NCI-H128 (cell line): Measurements from ENCODE around the gene CD207.
A peak's percentile ranks its signal among the peaks of the same experiment; 100 is the strongest.

ENCODE experiments used
- DNase-seq: peaks from one replicate; lab custom pipeline; 2025; ENCODE audit not compliant: unreplicated experiment; lab: John Stamatoyannopoulos, UW

Gene CD207

DNA sequence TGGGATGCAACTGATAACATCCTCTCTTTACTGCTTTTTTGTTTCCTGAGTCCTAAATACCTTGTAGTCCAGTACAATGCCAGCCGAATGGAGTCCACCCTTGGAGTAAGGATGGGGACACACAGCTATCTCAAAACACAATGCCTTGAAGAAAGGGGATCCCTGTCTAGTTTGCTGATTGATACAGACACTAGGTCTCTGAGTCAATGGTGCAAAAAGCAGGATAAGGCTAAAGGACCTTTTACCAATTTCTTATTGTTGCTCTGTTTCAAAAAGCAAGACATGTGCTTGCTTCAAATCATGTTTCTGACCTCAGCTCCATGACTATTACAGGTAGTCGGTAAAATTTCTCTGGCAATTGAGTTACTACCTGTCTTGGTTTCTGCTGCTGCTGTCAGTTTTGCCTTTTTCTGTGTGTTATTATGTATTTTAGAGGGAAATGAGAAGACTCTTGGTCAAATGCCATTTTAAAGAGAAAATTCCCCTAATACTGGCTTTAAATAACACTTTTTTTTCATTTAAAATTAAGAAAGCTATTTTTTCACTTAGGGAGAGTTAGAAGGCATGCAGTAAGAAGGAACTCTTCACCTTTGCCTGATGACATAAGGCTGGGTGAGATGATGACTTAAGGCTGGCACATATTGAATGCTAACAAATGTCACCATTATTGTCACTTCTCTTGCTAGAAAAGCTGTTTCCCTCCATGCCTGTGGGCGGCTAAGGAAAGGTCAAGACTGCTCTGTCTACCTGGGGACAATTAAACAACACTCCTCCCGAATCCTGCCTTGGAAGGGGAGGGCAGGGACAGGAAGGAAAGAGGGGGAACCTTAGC lies 40.2 kb downstream of the CD207 start:
- no peak for DNase-seq

DNA sequence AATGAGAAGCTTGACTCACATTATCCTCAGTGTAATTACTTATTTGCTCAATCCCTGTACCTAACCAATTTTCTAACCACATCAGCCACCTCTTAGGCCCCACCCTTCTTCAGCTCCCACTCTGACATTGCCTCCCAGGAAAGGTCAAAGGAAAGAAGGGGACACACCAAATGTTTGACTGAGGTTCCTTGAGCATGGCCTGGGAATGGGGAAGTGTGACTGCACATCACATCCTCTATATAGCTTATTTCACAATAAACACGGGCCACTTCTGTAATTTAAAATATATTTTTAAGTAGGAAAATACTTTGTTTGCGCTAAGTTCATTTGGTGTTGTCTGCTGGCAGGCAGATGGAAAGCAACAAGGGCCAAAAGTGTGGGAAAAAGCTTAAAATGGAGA lies 42.2 kb downstream of the CD207 start:
- DNase-seq, result no peak

DNA sequence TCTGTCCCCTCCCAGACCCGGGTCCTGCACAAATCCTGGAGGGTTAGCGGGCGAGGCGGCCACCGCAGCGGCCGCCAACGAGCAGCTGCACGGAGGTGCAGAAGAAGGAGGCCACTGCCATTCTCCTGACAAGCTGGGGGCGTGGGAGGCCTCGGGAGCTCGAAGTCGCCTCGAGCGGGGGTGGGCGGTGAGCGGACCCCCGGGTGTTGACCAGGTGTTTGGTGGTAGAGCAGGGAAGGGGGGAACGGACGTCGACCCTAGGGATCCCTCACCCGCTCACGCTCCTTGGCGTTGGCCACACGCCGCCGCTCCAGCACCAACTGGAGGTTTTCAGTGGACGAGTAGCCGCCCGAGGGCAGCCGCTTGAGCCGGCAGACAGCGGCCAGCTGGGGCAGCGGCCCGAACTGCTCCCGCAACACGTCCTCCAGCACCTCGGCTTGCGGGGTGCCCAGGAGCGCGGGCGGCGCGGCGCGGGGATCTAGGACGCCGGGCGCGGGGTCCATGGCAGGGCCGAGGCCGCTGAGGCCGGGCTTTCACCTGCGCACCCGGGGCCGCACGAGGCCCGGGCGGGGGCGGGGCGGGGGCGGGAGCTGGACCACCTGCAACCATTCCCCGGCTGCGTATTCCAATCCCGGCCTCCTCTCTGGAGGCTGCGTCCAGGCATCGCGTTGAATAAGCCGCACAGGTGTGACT lies 45.3 kb downstream of the CD207 start, which contains the start of gene FIGLA:
Gene FIGLA (minus strand): TSS at position 508 of the 693 bp plus-strand sequence. CDS start 5 bp downstream, at position 503.
- no peak for DNase-seq

DNA sequence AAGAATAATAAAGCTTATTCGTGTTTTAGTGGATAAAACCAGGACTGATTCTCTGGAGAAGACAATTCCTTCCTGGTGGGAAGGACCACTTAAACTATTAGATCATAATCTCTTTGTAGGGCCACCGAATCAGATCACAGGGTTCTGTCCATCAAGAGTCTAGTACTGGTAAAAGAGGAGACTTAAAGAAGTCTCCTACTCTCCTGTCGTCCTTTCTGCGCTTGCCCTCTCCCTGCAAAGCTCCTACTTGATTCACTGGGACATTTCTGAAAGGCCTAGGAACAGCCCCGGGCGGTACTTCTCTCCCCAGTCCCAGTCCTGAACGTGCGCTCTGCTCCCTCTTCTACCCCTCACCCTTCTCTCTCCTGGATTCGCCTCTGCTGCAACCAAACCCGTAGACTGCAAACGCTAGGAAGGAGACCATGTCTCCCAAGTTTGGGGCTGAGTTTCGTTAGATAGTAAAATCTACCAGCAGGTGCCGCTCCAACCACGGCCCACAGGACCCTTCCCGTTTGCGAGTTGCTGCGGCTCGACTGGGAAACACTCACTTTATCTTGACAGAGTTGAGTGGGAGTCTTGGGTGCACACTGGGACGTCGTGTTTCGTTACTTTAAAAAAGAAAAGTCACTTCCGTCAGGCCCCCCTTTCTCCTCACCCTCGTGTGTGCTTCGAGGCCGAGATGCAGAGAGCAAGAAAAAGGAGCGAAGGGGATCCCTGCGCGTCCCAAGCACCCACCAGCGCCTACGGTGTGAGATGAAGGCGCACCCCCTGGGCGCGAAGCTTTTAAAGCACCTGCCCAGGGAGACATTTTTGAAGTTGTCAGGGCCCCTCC lies 46.1 kb downstream of the CD207 start:
- peak; percentile 45 for DNase-seq

DNA sequence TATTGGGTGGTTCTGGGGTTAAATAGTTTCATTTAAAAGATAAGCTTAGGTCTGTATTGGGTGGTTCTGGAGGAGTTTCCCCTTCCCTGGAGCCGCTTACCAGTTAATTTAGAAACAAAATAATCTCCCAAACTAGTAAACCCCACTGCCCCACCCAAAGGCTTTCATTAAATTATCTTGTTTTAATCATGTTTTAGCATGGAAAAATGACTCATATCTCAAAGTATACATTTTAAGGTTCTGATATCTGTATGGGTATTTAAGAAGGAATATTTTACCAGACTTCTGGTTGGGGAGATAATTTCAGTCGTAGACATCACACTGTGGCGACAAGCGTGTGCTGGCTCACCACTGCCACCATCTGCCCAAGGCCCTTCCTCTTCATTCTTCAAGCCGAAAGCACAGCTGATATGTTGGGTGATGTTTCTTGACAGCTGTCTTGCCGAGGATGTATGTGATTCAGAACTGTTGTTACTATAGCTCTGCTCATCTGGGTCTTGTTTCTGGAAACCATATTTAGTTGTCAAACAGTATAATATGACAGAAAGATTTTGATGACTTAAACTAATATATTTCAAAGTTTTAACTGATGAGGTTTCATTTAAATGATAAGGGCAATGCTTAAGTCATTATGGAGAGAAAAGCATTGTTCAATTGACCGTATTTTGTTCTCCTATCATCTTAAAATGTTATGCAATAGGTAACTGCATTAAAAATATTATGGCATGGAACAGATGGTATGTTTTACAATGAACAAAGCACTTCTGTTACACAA lies 50.3 kb downstream of the CD207 start:
- DNase-seq, result no peak

DNA sequence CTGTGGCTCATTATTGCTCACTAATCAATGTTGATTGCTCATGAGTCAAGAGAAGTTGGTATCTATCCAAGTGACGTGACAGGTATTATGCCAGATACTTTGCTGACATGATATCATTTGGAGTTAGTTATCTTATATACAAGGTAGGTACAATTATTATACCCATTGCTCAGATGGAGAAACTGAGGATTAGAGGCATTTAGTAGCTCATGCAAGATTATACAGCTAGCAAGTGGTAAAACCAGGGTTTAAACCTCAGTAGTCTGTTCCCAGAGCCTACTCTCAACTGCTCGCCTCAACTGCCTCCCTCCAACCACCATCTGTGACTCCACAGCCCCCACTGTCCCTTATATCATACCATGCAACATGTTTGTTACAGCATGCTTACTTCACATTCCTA lies 51.3 kb downstream of the CD207 start:
- no peak for DNase-seq
